ENCODE measurements around the gene DDAH1. TPM values are rescaled to one million over a fixed set of nuclear protein-coding genes. Genes with fewer than 3 reads are reported as not detected.

DDAH1 gene
- total RNA-seq, 1 experiment from 2014 or later, result 22.8 TPM

DNA sequence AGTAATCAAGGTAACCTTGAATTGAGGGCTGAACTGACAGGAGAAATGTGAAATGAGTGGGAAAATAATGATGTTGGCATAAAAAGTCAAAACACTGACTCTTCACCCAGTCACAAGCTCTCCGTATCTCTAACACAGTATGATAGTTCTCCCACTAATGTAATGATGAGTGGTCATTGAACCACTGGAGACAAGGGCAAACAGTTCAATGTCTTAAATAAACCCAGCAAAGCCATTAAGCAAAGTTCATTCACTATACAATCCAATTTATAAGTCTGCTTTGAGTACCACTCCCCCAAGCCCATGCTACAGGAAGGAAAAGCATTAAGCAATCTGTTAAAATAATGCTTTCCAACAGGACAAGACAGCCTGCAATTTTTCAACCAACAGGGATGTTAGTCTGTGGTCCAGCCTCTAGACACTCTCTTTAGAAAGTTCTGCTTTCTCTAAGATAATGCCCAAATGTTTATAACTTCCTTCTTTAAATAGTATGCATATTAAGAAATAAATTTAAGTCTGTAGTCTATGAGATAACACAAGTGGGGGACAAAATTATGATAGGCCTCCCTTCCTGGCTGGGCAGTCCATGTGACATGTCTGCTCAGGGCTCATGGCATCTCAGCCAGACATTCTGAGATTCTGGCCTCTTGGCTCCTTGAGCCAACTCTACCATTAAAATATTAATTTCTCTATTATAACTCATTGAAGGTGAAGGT, 25.5 kb upstream of the DDAH1 start (continued):
- TF ChIP-seq, protein P1, sequence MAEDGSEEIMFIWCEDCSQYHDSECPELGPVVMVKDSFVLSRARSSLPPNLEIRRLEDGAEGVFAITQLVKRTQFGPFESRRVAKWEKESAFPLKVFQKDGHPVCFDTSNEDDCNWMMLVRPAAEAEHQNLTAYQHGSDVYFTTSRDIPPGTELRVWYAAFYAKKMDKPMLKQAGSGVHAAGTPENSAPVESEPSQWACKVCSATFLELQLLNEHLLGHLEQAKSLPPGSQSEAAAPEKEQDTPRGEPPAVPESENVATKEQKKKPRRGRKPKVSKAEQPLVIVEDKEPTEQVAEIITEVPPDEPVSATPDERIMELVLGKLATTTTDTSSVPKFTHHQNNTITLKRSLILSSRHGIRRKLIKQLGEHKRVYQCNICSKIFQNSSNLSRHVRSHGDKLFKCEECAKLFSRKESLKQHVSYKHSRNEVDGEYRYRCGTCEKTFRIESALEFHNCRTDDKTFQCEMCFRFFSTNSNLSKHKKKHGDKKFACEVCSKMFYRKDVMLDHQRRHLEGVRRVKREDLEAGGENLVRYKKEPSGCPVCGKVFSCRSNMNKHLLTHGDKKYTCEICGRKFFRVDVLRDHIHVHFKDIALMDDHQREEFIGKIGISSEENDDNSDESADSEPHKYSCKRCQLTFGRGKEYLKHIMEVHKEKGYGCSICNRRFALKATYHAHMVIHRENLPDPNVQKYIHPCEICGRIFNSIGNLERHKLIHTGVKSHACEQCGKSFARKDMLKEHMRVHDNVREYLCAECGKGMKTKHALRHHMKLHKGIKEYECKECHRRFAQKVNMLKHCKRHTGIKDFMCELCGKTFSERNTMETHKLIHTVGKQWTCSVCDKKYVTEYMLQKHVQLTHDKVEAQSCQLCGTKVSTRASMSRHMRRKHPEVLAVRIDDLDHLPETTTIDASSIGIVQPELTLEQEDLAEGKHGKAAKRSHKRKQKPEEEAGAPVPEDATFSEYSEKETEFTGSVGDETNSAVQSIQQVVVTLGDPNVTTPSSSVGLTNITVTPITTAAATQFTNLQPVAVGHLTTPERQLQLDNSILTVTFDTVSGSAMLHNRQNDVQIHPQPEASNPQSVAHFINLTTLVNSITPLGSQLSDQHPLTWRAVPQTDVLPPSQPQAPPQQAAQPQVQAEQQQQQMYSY (CRISPR knock-in tag; IDR thresholded peaks at IDR 0.05), result no peak
- TF ChIP-seq, protein P2, sequence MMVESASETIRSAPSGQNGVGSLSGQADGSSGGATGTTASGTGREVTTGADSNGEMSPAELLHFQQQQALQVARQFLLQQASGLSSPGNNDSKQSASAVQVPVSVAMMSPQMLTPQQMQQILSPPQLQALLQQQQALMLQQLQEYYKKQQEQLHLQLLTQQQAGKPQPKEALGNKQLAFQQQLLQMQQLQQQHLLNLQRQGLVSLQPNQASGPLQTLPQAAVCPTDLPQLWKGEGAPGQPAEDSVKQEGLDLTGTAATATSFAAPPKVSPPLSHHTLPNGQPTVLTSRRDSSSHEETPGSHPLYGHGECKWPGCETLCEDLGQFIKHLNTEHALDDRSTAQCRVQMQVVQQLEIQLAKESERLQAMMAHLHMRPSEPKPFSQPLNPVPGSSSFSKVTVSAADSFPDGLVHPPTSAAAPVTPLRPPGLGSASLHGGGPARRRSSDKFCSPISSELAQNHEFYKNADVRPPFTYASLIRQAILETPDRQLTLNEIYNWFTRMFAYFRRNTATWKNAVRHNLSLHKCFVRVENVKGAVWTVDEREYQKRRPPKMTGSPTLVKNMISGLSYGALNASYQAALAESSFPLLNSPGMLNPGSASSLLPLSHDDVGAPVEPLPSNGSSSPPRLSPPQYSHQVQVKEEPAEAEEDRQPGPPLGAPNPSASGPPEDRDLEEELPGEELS (CRISPR knock-in tag; IDR thresholded peaks at IDR 0.05), result no peak
- no peak for TF ChIP-seq FOXJ3 (CRISPR knock-in tag; IDR thresholded peaks at IDR 0.05; ENCODE audit: borderline replicate concordance)
- TF ChIP-seq MLX (CRISPR knock-in tag; IDR thresholded peaks at IDR 0.05), result no peak
- TF ChIP-seq, protein P3, sequence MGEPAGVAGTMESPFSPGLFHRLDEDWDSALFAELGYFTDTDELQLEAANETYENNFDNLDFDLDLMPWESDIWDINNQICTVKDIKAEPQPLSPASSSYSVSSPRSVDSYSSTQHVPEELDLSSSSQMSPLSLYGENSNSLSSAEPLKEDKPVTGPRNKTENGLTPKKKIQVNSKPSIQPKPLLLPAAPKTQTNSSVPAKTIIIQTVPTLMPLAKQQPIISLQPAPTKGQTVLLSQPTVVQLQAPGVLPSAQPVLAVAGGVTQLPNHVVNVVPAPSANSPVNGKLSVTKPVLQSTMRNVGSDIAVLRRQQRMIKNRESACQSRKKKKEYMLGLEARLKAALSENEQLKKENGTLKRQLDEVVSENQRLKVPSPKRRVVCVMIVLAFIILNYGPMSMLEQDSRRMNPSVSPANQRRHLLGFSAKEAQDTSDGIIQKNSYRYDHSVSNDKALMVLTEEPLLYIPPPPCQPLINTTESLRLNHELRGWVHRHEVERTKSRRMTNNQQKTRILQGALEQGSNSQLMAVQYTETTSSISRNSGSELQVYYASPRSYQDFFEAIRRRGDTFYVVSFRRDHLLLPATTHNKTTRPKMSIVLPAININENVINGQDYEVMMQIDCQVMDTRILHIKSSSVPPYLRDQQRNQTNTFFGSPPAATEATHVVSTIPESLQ (CRISPR knock-in tag; IDR thresholded peaks at IDR 0.05), result no peak
- no peak for TF ChIP-seq ARID4B (CRISPR knock-in tag; IDR thresholded peaks at IDR 0.05; ENCODE audit: borderline replicate concordance)

DNA sequence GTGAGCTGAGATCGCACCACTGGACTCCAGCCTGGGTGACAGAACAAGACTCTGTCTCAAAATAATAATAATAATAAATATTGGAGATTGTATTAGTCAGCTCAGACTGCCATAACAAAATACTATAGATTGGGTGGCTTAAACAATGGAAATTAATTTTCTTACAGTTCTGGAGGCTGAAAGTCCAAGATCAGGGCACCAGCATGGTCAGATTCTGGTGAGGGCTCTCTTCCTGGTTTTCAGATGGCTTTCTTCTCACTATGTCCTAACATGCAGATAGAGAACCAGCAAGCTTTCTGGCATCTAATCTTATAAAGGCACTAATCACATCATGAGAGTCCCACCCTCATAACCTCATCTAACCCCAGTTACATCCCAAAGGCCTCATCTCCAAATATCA, 23.2 kb upstream of the DDAH1 start:
- Mint-ChIP-seq H3K27me3 (ENCODE audit: low read depth) (peaks cover 2% of the 10 kb centered on the region; the same call in 1 of the 2 replicates), H3K27ac (no peak overlapping the region), H3K36me3 (no peaks in the 10 kb centered on the region), H3K4me1 (no peaks in the 10 kb centered on the region), H3K4me3 (no peak overlapping the region), H3K9me3 (no peaks in the 10 kb centered on the region)
- ChIA-PET CTCF (interaction anchor here (0.9 to 1.8 kb wide), 2 partner anchors 15 to 144 kb away, joined by 3 to 4 read pairs; no protein-coding TSS in a partner anchor), POLR2A (no interaction called here)
- no peak for ATAC-seq
- DNase-seq (ENCODE audit: low spot score), result no peak
- TF ChIP-seq ZNF232 (CRISPR knock-in tag; IDR thresholded peaks at IDR 0.05), result no peak
- TF ChIP-seq, protein P4, sequence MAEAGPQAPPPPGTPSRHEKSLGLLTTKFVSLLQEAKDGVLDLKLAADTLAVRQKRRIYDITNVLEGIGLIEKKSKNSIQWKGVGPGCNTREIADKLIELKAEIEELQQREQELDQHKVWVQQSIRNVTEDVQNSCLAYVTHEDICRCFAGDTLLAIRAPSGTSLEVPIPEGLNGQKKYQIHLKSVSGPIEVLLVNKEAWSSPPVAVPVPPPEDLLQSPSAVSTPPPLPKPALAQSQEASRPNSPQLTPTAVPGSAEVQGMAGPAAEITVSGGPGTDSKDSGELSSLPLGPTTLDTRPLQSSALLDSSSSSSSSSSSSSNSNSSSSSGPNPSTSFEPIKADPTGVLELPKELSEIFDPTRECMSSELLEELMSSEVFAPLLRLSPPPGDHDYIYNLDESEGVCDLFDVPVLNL (CRISPR knock-in tag; IDR thresholded peaks at IDR 0.05; ENCODE audit: borderline replicate concordance, low read depth), result no peak
- TF ChIP-seq PRRX2 (CRISPR knock-in tag; IDR thresholded peaks at IDR 0.05), result no peak
- TF ChIP-seq ZSCAN18 (CRISPR knock-in tag; IDR thresholded peaks at IDR 0.05), result no peak
- no peak for TF ChIP-seq USF2 (CRISPR knock-in tag; IDR thresholded peaks at IDR 0.05)
- no peak for TF ChIP-seq RORB (CRISPR knock-in tag; IDR thresholded peaks at IDR 0.05)
- TF ChIP-seq AFF4 (CRISPR knock-in tag; IDR thresholded peaks at IDR 0.05; ENCODE audit: borderline replicate concordance), result no peak

Measured in WTC11 (cell line).